GM12864 (cell line): ENCODE results near the gene NAALADL2.

ENCODE experiments used
- DNase-seq: peaks from one replicate; pipeline ENCODE4 v3.0.0-alpha.2; 2011; ENCODE audit warnings: low read depth
- H3K4me3 ChIP-seq: 2 replicates; pipeline ENCODE4 v1.5.1; 2011; ENCODE audit warnings: mild to moderate bottlenecking, low read depth, low read length, control low read depth
- TF ChIP-seq, protein P1 (sequence below): IDR thresholded peaks from 2 replicates; pipeline ENCODE4 v1.5.1; 2011; ENCODE audit warnings: low read depth, mild to moderate bottlenecking, moderate library complexity, low read length, control low read depth, inconsistent platforms; ENCODE audit errors: missing control alignments

NAALADL2 gene

DNA sequence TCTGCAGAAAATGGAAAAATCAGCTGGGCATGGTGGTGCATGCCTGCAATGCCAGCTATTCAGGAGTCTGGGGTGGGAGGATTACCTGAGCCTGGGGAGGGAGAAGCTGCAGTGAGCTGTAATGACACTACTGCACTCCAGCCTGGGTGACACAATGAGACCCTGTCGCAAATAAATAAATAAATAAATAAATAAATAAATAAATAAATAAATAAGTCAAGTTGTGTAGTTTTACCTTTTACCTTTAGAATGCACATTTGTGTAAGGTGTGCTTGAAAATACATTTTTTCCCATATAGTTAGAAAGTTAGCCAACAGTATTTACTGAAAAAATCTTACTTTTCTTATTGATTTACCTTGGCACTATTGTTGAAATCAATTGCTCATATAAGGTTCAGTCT is 515.6 kb downstream of the NAALADL2 start:
- DNase-seq = no peak
- TF ChIP-seq, protein P1, sequence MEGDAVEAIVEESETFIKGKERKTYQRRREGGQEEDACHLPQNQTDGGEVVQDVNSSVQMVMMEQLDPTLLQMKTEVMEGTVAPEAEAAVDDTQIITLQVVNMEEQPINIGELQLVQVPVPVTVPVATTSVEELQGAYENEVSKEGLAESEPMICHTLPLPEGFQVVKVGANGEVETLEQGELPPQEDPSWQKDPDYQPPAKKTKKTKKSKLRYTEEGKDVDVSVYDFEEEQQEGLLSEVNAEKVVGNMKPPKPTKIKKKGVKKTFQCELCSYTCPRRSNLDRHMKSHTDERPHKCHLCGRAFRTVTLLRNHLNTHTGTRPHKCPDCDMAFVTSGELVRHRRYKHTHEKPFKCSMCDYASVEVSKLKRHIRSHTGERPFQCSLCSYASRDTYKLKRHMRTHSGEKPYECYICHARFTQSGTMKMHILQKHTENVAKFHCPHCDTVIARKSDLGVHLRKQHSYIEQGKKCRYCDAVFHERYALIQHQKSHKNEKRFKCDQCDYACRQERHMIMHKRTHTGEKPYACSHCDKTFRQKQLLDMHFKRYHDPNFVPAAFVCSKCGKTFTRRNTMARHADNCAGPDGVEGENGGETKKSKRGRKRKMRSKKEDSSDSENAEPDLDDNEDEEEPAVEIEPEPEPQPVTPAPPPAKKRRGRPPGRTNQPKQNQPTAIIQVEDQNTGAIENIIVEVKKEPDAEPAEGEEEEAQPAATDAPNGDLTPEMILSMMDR = no peak
- H3K4me3 ChIP-seq = no peak overlapping the region

DNA sequence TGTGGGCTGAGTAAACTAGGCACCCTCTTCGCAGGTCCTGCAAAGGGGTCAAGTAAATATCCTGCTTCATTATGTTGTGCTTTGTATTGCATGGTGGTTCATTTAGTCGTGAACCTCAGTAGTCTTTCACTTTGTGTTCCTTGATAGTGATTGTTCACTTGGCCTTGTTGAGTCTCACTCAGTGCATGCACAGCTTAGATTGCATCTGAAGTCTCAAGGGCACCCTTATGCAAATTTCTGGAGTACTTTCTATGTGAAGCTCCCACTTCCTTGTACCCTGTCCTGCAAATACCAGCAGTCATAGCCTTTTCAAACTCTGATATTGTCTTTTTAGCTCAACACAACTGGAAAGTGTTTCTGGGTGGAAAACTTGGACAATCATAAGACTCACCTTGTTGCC is 519.2 kb downstream of the NAALADL2 start:
- no peak for DNase-seq
- TF ChIP-seq, protein P1 = no peak
- H3K4me3 ChIP-seq = no peak overlapping the region

DNA sequence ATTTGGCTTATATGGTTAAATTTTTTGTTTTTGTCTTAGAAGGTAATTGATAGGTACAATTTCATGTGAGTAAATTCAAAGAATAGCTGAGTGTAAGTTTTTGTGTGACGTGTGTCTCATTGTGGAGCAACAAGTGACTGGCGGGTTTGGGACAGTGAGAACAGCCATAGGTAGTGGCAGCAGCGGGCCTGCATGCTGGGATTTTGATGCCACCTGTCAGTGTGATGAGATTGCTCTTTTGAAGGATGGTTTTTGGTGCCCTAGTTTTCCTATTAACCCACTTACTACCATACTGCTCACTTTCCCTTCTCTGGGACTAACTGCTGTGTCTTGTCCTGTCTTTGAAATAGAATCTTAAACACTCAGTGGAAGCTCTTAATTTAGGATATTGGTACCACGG is 522.6 kb downstream of the NAALADL2 start:
- TF ChIP-seq, protein P1 = no peak
- H3K4me3 ChIP-seq = no peak overlapping the region
- DNase-seq = no peak

DNA sequence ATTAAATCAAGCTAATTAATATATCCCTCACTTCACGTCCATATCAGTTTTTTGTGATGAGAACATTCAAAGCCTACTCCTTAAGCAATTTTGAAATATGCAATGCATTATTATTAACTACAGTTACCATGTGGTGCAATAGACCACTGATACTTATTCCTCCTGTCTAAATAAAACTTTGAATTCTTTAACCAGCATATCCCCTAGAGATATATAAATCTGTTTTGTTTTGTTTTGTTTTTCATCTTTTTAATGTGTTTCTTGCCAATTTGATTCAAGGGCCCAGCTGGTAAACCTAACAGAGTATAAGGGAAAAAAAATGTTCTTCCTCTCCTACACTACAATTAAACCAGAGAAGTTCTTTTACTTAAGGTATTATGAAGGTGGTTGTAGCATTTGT is 524.2 kb downstream of the NAALADL2 start:
- H3K4me3 ChIP-seq = no peak overlapping the region
- TF ChIP-seq, protein P1 = no peak
- no peak for DNase-seq

DNA sequence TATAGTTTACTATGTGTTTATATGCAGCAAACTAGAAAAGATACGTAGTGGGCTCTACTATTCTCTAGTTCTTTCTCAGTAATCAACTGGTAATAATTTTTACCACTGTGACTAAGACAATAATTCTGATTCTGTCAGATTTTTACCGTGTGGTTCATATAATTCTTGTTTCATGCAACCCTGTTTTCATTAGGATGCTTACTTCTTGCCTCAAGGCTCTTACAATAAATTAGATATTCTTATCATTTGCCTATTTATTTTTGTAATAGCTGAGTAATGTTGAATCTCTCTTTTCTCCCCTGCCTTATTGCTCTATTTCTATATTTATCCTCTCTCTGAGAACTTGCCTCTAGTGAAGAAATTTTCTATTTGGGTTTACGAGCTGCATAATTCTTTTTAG is 524.7 kb downstream of the NAALADL2 start:
- no peak overlapping the region for H3K4me3 ChIP-seq
- TF ChIP-seq, protein P1 = no peak
- no peak for DNase-seq

DNA sequence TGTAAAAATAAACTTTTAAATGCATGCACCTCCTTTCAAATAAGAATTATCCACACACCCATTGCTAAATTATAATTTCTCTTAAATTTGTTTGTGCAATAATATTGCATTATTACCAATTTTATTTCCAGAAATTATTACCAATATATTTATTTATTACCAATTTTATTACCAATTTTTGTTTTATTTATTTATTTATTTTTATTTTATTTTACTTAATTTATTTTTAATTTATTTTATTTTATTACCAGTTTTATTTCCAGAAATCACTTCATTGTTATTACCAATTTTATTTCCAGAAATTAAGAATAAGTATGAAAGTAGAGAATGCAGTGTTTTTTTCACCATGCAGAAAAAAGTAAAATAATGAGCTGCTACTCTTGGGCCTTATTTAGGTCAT is 525.4 kb downstream of the NAALADL2 start:
- DNase-seq = no peak
- H3K4me3 ChIP-seq = no peak overlapping the region
- TF ChIP-seq, protein P1 = no peak

DNA sequence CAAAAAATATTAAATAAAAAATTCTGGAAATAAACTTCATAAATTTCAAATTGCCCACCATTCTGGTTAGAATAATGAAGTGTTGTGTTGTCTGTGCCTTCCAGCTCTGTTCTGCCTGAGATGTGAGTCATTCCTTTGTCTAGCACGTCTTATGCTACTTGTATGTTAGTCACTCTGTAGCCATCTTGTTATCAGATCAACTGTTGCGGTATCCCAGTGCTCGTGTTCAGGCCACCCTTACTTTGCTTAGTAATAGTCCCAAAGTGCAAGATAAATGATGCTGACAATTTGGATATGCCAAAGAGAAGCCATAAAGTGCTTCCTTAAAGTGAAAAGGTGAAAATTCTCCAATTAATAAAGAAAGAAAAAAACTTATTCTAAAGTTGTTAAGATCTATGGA is 527.5 kb downstream of the NAALADL2 start:
- TF ChIP-seq, protein P1 = no peak
- H3K4me3 ChIP-seq = no peak overlapping the region
- no peak for DNase-seq
